Activated CD4-positive, alpha-beta T cell treated with anti-CD3 and anti-CD28 coated beads, Interleukin-2, amount 10 ng/mL, durations not matched to agents 24 days and 14 days (primary cell): ENCODE measurements around the gene ADGRB3. TPM values are rescaled to one million over a fixed set of nuclear protein-coding genes. Genes with fewer than 3 reads are reported as not detected.
"Not testable (repeated sequence)": the region's sequence is repeated elsewhere in the genome, so short reads cannot be mapped to it uniquely, and the experiment has no call there.

Experiments used
- DNase-seq: peaks from one replicate; pipeline ENCODE4 v3.0.0; 2022
- H3K27ac Mint-ChIP-seq: one replicate; pipeline ENCODE4 v1.8.0; 2022; ENCODE audit warnings: mild to moderate bottlenecking, mixed read lengths
- H3K27me3 Mint-ChIP-seq: one replicate; pipeline ENCODE4 v1.8.0; 2022; ENCODE audit warnings: mixed read lengths
- H3K36me3 Mint-ChIP-seq: one replicate; pipeline ENCODE4 v1.8.0; 2022; ENCODE audit warnings: low read depth, mild to moderate bottlenecking, mixed read lengths
- H3K4me1 Mint-ChIP-seq: one replicate; pipeline ENCODE4 v1.8.0; 2021; ENCODE audit warnings: mixed read lengths
- H3K4me3 Mint-ChIP-seq: one replicate; pipeline ENCODE4 v1.8.0; 2022; ENCODE audit warnings: mild to moderate bottlenecking, moderate library complexity, mixed read lengths
- H3K9me3 Mint-ChIP-seq: one replicate; pipeline ENCODE4 v1.8.0; 2021; ENCODE audit warnings: mixed read lengths
- intact Hi-C: fragments of 100-400 bp; cut with micrococcal nuclease; formaldehyde crosslinking; loops from one replicate; pipeline ENCODE4 v1.15.1; 2023
- total RNA-seq: library from RNA; stranded (reverse); gene quantifications from 2 replicates; pipeline ENCODE4 v1.2.3, GENCODE V29; 2022

Gene ADGRB3
- total RNA-seq, 1 donor from 2014 or later = not detected

- Mint-ChIP-seq H3K9me3 (no peaks in the 10 kb centered on the region), H3K4me3 (no peak overlapping the region), H3K4me1 (no peaks in the 10 kb centered on the region), H3K36me3 (no peaks in the 10 kb centered on the region), H3K27me3 (no peaks in the 10 kb centered on the region), H3K27ac (no peak overlapping the region)
- intact Hi-C loops = no loop called here
- no peak for DNase-seq
These were observed 316.2 kb downstream of the ADGRB3 start for GRCh38 chr6:68951270-68951669.

- intact Hi-C loops = no loop called here
- Mint-ChIP-seq H3K27ac (no peak overlapping the region), H3K27me3 (no peaks in the 10 kb centered on the region), H3K4me1 (no peaks in the 10 kb centered on the region), H3K4me3 (no peak overlapping the region), H3K9me3 (no peaks in the 10 kb centered on the region), H3K36me3 (no peaks in the 10 kb centered on the region)
- no peak for DNase-seq
These were observed 323.2 kb downstream of the ADGRB3 start for GRCh38 chr6:68958327-68958726.

- no peaks in the 10 kb centered on the region for H3K9me3 Mint-ChIP-seq
- no peak overlapping the region for H3K27ac Mint-ChIP-seq
- intact Hi-C loops = loop anchor here (2.0 to 5.0 kb wide), 2 partner anchors 91 to 330 kb away; partner anchors contain the start of gene ADGRB3
These were observed 332.6 kb downstream of the ADGRB3 start for GRCh38 chr6:68967549-68968300.

DNA sequence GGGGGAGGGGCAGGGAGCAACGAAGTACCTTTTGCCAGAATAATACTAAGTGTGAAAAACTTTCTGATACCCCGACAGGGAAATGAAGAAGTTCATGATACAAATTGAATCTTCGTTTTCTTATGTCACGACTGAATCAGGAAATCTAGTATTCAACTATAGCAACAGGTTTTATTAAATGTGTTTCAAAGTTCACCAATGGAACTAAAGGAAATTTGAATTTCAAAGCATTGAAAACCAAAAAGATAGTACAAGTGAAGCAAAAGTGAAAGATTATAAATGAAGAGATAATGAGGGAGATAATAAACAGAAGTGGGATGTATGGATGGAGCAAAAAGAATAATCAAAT lies 333.2 kb downstream of the ADGRB3 start:
- Mint-ChIP-seq H3K36me3 (no peaks in the 10 kb centered on the region), H3K9me3 (no peaks in the 10 kb centered on the region)
- DNase-seq = no peak

More at GRCh38 chr6:68967549-68968300, 332.6 kb downstream of the ADGRB3 start:
- Mint-ChIP-seq H3K36me3 (no peaks in the 10 kb centered on the region), H3K4me3 (no peak overlapping the region), H3K4me1 (peaks cover 6% of the 10 kb centered on the region), H3K27me3 (no peaks in the 10 kb centered on the region)
- peak; percentile 89 for DNase-seq

DNA sequence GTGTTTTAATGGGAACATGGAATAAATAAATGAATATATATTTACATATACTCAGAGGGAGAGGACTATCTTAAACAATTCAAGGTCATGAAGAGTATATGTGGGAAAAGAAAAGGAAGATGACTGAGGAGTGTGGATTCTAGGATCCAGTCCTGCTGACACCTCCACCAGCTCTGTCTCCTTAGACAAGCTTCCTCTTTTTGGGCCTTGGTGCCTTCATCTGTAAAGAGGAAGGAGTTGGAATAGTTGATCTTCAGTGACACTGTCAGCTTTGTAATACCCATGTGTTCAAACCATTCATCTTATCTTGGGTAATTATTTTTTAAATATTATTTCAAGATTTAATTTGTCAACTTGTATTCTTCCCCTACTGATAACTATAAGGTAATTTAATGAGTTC lies 338.0 kb downstream of the ADGRB3 start:
- Mint-ChIP-seq H3K27ac (no peak overlapping the region), H3K4me3 (no peak overlapping the region), H3K27me3 (no peaks in the 10 kb centered on the region), H3K9me3 (no peaks in the 10 kb centered on the region), H3K36me3 (no peaks in the 10 kb centered on the region), H3K4me1 (no peaks in the 10 kb centered on the region)
- intact Hi-C loops = no loop called here
- no peak for DNase-seq

More for the DNA sequence above, 333.2 kb downstream of the ADGRB3 start:
- Mint-ChIP-seq H3K27me3 (no peaks in the 10 kb centered on the region), H3K27ac (no peak overlapping the region), H3K4me1 (peaks cover 6% of the 10 kb centered on the region), H3K4me3 (no peak overlapping the region)
- intact Hi-C loops = loop anchor here (2.0 to 5.0 kb wide), 2 partner anchors 91 to 331 kb away; partner anchors contain the start of gene ADGRB3

GRCh38 chr6:68975064-68975463 lies 340.0 kb downstream of the ADGRB3 start:
- Mint-ChIP-seq H3K9me3 (no peaks in the 10 kb centered on the region), H3K27ac (no peak overlapping the region), H3K27me3 (peaks cover 2% of the 10 kb centered on the region), H3K36me3 (no peaks in the 10 kb centered on the region), H3K4me3 (no peak overlapping the region), H3K4me1 (no peaks in the 10 kb centered on the region)
- intact Hi-C loops = no loop called here
- DNase-seq = no peak

- H3K4me1 Mint-ChIP-seq = no peaks in the 10 kb centered on the region
- no peaks in the 10 kb centered on the region for H3K9me3 Mint-ChIP-seq
- no peak overlapping the region for H3K27ac Mint-ChIP-seq
- no peak for DNase-seq
- no peak overlapping the region for H3K4me3 Mint-ChIP-seq
- intact Hi-C loops = no loop called here
- no peaks in the 10 kb centered on the region for H3K36me3 Mint-ChIP-seq
- H3K27me3 Mint-ChIP-seq = peaks cover 2% of the 10 kb centered on the region
These were observed 340.7 kb downstream of the ADGRB3 start for GRCh38 chr6:68975816-68976215.

GRCh38 chr6:68976260-68976659 lies 341.2 kb downstream of the ADGRB3 start:
- no peaks in the 10 kb centered on the region for H3K9me3 Mint-ChIP-seq
- intact Hi-C loops = no loop called here
- H3K27me3 Mint-ChIP-seq = peaks cover 2% of the 10 kb centered on the region
- DNase-seq = no peak
- H3K27ac Mint-ChIP-seq = no peak overlapping the region
- no peak overlapping the region for H3K4me3 Mint-ChIP-seq
- H3K36me3 Mint-ChIP-seq = no peaks in the 10 kb centered on the region
- no peaks in the 10 kb centered on the region for H3K4me1 Mint-ChIP-seq

DNA sequence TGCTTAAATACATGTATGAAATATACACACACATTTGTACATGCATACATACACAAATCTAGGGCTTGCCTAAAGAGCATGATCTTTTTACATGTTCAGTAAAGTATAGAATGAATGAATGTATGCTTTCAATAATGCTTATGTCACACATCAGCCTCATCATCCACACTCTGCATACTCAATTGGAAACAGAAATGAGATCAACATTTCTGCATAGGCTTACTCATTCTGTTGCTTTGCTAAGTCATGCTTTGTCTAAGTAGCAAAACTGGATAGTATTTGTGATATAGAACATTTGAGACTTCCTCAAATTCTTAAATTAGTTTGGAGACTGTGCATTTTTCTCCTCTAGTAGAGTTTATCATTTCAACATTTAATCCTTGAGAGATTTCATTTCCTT lies 343.3 kb downstream of the ADGRB3 start:
- DNase-seq = no peak
- no peak overlapping the region for H3K4me3 Mint-ChIP-seq
- no peak overlapping the region for H3K27ac Mint-ChIP-seq
- intact Hi-C loops = no loop called here
- H3K4me1 Mint-ChIP-seq = no peaks in the 10 kb centered on the region
- no peaks in the 10 kb centered on the region for H3K9me3 Mint-ChIP-seq
- H3K27me3 Mint-ChIP-seq = peaks cover 2% of the 10 kb centered on the region
- no peaks in the 10 kb centered on the region for H3K36me3 Mint-ChIP-seq

GRCh38 chr6:68981668-68982067 lies 346.6 kb downstream of the ADGRB3 start:
- H3K27ac Mint-ChIP-seq, intact Hi-C loops, H3K4me1 Mint-ChIP-seq, H3K4me3 Mint-ChIP-seq, H3K36me3 Mint-ChIP-seq, H3K27me3 Mint-ChIP-seq, DNase-seq, H3K9me3 Mint-ChIP-seq: not testable (repeated sequence)

DNA sequence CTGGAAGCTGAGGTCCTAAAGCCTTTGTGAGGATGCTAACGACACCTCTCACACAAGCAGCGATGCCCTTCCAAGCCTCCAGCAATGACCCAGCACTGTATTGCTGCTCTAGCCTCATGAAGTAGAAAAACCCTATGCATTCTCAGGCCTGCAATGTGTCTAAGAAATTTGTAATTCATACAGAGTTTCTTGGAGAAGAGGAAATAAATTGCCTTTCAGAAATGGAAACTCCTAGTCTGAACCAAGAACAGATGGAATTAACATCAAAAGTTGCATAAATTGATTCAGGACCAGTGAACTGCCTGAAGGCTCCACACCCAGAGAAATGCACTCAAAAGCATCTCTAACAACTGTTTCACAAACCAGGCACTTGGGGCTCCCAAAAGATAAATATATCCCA lies 353.6 kb downstream of the ADGRB3 start:
- no peaks in the 10 kb centered on the region for H3K4me1 Mint-ChIP-seq
- no peak overlapping the region for H3K27ac Mint-ChIP-seq
- no peak overlapping the region for H3K4me3 Mint-ChIP-seq
- H3K36me3 Mint-ChIP-seq = no peaks in the 10 kb centered on the region
- DNase-seq = no peak
- intact Hi-C loops = no loop called here
- H3K9me3 Mint-ChIP-seq = no peaks in the 10 kb centered on the region
- H3K27me3 Mint-ChIP-seq = no peaks in the 10 kb centered on the region

DNA sequence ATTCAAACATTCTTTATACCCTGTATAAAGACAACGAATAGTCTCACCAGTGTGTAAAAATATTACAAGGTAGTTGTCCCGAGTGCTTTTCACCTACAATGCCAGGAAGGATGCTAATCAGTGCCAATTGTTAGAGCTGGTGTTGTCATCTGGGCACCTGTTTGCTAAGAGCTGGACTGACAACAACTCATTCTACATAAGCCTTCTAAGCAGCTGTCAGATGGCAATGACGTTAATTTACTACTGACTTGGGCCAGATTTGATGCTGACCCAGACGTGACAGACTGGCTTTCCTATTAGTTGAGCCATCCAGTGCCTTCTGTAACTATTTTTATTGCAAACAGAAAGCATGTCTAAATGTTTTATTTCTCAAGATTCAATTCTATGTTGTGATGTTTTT lies 355.2 kb downstream of the ADGRB3 start:
- DNase-seq = no peak
- H3K4me1 Mint-ChIP-seq = no peaks in the 10 kb centered on the region
- H3K4me3 Mint-ChIP-seq = no peak overlapping the region
- no peak overlapping the region for H3K27ac Mint-ChIP-seq
- intact Hi-C loops = no loop called here
- H3K27me3 Mint-ChIP-seq = no peaks in the 10 kb centered on the region
- H3K36me3 Mint-ChIP-seq = no peaks in the 10 kb centered on the region
- no peaks in the 10 kb centered on the region for H3K9me3 Mint-ChIP-seq

GRCh38 chr6:68993911-68994310 lies 358.8 kb downstream of the ADGRB3 start:
- H3K9me3 Mint-ChIP-seq = no peaks in the 10 kb centered on the region
- no peaks in the 10 kb centered on the region for H3K36me3 Mint-ChIP-seq
- no peaks in the 10 kb centered on the region for H3K4me1 Mint-ChIP-seq
- H3K27me3 Mint-ChIP-seq = no peaks in the 10 kb centered on the region
- intact Hi-C loops = no loop called here
- H3K27ac Mint-ChIP-seq = no peak overlapping the region
- DNase-seq = no peak
- no peak overlapping the region for H3K4me3 Mint-ChIP-seq

GRCh38 chr6:68994521-68994920 lies 359.4 kb downstream of the ADGRB3 start:
- H3K36me3 Mint-ChIP-seq = no peaks in the 10 kb centered on the region
- DNase-seq = no peak
- H3K27ac Mint-ChIP-seq = no peak overlapping the region
- H3K27me3 Mint-ChIP-seq = no peaks in the 10 kb centered on the region
- H3K4me1 Mint-ChIP-seq = no peaks in the 10 kb centered on the region
- H3K4me3 Mint-ChIP-seq = no peak overlapping the region
- intact Hi-C loops = no loop called here
- no peaks in the 10 kb centered on the region for H3K9me3 Mint-ChIP-seq

DNA sequence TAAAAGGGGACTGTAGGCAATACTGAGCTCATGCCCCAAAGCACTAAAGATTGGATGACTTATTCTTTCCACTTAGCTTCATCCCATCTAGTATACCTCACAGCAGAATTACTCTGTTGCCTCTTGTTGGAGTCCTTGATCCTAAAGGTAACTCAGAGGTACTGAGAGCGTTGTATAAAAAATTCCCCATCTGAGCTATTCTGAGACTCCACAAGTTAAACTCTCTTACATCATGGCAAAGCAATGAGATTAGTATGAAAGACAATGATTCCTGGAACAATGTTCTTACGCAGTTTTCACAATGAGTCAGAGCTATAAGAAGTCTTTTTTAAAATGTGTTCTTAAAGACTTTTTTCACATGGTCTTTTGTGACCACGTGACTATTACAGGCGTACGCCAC lies 370.1 kb downstream of the ADGRB3 start:
- H3K4me3 Mint-ChIP-seq = no peak overlapping the region
- H3K27ac Mint-ChIP-seq = no peak overlapping the region
- intact Hi-C loops = no loop called here
- no peaks in the 10 kb centered on the region for H3K9me3 Mint-ChIP-seq
- no peaks in the 10 kb centered on the region for H3K36me3 Mint-ChIP-seq
- no peak for DNase-seq
- H3K4me1 Mint-ChIP-seq = no peaks in the 10 kb centered on the region
- H3K27me3 Mint-ChIP-seq = no peaks in the 10 kb centered on the region
